A673 (cell line): Measurements from ENCODE around the gene SEZ6L.

Experiments used
- CTCF ChIP-seq: fragments of 300-800, 200-600 bp; sonication (generic); conservative IDR thresholded peaks from 2 replicates; pipeline ENCODE4 v1.5.1; 2017; ENCODE audit warnings: low read depth, mild to moderate bottlenecking, antibody characterized with exemption, low read length, moderate library complexity, mixed read lengths
- EZH2 ChIP-seq: fragments of 200-600 bp; sonication (generic); IDR thresholded peaks from 2 replicates; pipeline ENCODE4 v1.6.1; 2017; ENCODE audit warnings: borderline replicate concordance, low read depth, mild to moderate bottlenecking, mixed read lengths, antibody characterized with exemption, low read length; ENCODE audit not compliant: poor library complexity, severe bottlenecking

- TF ChIP-seq CTCF, result no peak
- no peak for TF ChIP-seq EZH2
Measured at GRCh38 chr22:26418620-26419019, 249.4 kb downstream of the SEZ6L start.
